Dermis microvascular lymphatic vessel endothelial cell (primary cell): ENCODE results near the gene TRAM1L1. TPM values are rescaled to one million over a fixed set of nuclear protein-coding genes. Genes with fewer than 3 reads are reported as not detected.

ENCODE experiments used
- DNase-seq, 2 donors: peaks; one replicate each; pipeline versions ENCODE4 v3.0.0 to v3.0.0-alpha.2; 2010; ENCODE audit warnings: low read depth in 2 of 2
- total RNA-seq: library from RNA; depleted of rRNA; stranded (reverse); fragments of >200 nt; gene quantifications from 2 replicates; pipeline ENCODE4 v1.2.1, GENCODE V29; 2014

The TRAM1L1 gene
- total RNA-seq: 0.51 TPM in 2 replicates

GRCh38 chr4:117084866-117085701 is at the start of gene TRAM1L1:
Gene TRAM1L1, minus strand, starts transcription at chr4:117085576. Its CDS starts 183 bp downstream, at chr4:117085393.
- no peak for DNase-seq

GRCh38 chr4:117134386-117134785 is 49.0 kb upstream of the TRAM1L1 start:
- peak; percentile 5 to 10 for DNase-seq

GRCh38 chr4:117096886-117097285 is 11.5 kb upstream of the TRAM1L1 start:
- DNase-seq: no peak

- DNase-seq: no peak
Observed at GRCh38 chr4:117096462-117096861, 11.1 kb upstream of the TRAM1L1 start.

GRCh38 chr4:117093571-117093970 is 8.2 kb upstream of the TRAM1L1 start:
- peak in 1 of 2 donors; percentile 10 for DNase-seq

- DNase-seq: no peak
Observed at GRCh38 chr4:117077760-117078159, 7.6 kb downstream of the TRAM1L1 start.

- no peak for DNase-seq
Observed at GRCh38 chr4:117068120-117068519, 17.3 kb downstream of the TRAM1L1 start.

GRCh38 chr4:117063961-117064696 is 21.2 kb downstream of the TRAM1L1 start:
- no peak for DNase-seq

- DNase-seq: no peak
Observed at GRCh38 chr4:117042962-117043361, 42.4 kb downstream of the TRAM1L1 start.
